Activated T-helper 2 cell treated with anti-CD3 and anti-CD28 coated beads, Interferon-gamma antibody, Interleukin-2, Interleukin-4, amounts not matched to agents 10 μg/mL and 5 μg/mL and 100 μg/mL, durations not matched to agents 14 hours and 24 hours and 36 hours (primary cell): ENCODE data around the gene LRRC45. TPM values are rescaled to one million over a fixed set of nuclear protein-coding genes. Genes with fewer than 3 reads are reported as not detected.

ENCODE experiments used
- DNase-seq: peaks from one replicate; pipeline ENCODE4 v3.0.0; 2021; ENCODE audit warnings: low spot score
- H3K27ac Mint-ChIP-seq: one replicate; pipeline ENCODE4 v1.8.0; 2021; ENCODE audit warnings: mixed read lengths
- H3K27me3 Mint-ChIP-seq: one replicate; pipeline ENCODE4 v1.8.0; 2021; ENCODE audit warnings: low read depth, mixed read lengths
- H3K36me3 Mint-ChIP-seq: one replicate; pipeline ENCODE4 v1.8.0; 2021; ENCODE audit warnings: low read depth, mixed read lengths
- H3K4me1 Mint-ChIP-seq: one replicate; pipeline ENCODE4 v1.8.0; 2021; ENCODE audit warnings: low read depth, mixed read lengths
- H3K4me3 Mint-ChIP-seq: one replicate; pipeline ENCODE4 v1.8.0; 2021; ENCODE audit warnings: low read depth, mild to moderate bottlenecking, moderate library complexity, mixed read lengths
- H3K9me3 Mint-ChIP-seq: one replicate; pipeline ENCODE4 v1.8.0; 2021; ENCODE audit warnings: mixed read lengths
- intact Hi-C: fragments of 100-400 bp; cut with micrococcal nuclease; formaldehyde crosslinking; loops from one replicate; pipeline ENCODE4 v1.15.1; 2023
- total RNA-seq: library from RNA; stranded (reverse); gene quantifications from 2 replicates; pipeline ENCODE4 v1.2.3, GENCODE V29; 2022

Gene LRRC45
- total RNA-seq, 1 donor from 2014 or later = 33.4 TPM

DNA sequence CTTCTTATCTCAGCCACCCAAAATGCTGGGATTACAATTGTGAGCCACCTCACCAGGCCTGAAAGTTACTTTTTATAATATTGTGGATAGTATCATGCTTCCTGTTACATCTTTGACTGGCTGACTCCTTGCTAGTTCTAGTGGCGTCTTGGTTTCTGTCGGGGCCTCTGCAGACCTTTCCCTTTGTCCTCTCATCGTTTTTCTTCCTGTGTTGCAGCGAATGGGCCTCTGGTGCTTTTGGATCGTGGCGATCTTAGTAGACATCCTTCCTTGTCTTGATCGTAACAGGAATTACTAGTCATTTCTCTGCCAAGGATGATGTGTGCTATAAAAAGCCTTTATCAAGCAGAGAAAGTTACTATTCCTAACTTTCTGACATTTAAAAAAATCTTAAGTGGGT is 24.9 kb upstream of the LRRC45 start:
- intact Hi-C loops = no loop called here
- no peaks in the 10 kb centered on the region for H3K27me3 Mint-ChIP-seq
- H3K4me3 Mint-ChIP-seq = no peak overlapping the region
- H3K4me1 Mint-ChIP-seq = no peaks in the 10 kb centered on the region
- no peaks in the 10 kb centered on the region for H3K9me3 Mint-ChIP-seq
- H3K36me3 Mint-ChIP-seq = no peaks in the 10 kb centered on the region
- no peak for DNase-seq
- no peak overlapping the region for H3K27ac Mint-ChIP-seq

DNA sequence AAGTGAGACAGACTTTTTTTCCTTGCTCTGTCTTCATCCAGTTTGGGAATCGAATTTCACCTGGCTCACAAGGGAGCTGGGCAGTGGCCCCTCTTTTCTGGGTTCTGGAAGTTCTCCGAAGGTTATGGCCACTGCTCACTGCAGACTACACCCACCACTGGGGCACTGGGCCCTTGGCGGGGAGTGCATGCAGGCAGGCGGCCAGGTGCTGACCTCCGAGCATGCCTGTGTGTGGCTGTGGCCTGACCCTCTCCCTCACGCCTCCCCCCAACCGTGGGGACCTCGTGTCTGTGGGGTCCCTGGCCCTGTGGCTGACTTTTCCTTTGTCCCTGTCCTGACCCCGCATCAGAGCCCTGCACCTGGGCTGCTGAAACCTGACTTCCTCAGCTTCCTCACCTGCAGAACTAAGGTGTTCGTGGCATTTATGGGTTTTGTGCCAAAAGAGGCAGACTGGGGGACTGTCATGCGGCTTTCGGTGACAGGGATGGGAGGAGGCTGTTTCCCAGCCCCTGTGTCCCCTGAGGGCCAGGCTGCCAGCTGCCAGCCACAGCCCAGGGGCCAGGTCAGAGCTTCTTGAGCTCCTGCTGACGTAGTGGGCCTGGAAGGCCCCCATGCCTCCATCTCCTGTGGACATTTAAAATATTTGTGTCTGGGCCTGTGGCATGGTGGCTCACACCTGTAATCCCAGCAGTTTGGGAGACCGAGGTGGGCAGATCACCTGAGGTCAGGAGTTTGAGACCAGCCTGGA is 24.2 kb upstream of the LRRC45 start:
- no peak overlapping the region for H3K27ac Mint-ChIP-seq
- H3K36me3 Mint-ChIP-seq = no peaks in the 10 kb centered on the region
- no peaks in the 10 kb centered on the region for H3K9me3 Mint-ChIP-seq
- intact Hi-C loops = no loop called here
- DNase-seq = no peak
- no peak overlapping the region for H3K4me3 Mint-ChIP-seq
- no peaks in the 10 kb centered on the region for H3K4me1 Mint-ChIP-seq
- H3K27me3 Mint-ChIP-seq = no peaks in the 10 kb centered on the region

DNA sequence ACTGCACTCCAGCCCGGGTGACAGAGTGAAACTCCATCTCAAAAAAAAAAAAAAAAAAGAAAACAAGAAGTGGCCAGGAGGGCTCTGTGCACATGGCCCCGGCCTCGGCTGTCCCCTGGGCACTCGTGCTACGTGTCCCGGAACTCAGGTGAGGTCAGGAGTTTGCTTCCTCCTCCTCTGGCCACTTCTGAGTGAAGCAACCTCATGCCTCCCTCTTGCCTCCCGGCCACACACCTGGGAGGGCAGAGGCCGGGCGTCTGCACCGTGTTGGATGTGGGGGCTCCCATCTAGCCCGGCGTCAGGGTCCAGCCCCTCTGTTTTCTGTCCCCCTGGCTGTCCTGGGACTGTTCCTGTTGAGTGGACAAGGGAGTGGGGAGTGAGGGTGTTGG is 23.5 kb upstream of the LRRC45 start:
- Mint-ChIP-seq H3K4me3 (no peak overlapping the region), H3K9me3 (no peaks in the 10 kb centered on the region), H3K27me3 (no peaks in the 10 kb centered on the region), H3K36me3 (no peaks in the 10 kb centered on the region), H3K4me1 (no peaks in the 10 kb centered on the region), H3K27ac (no peak overlapping the region)
- no peak for DNase-seq
- intact Hi-C loops = no loop called here

DNA sequence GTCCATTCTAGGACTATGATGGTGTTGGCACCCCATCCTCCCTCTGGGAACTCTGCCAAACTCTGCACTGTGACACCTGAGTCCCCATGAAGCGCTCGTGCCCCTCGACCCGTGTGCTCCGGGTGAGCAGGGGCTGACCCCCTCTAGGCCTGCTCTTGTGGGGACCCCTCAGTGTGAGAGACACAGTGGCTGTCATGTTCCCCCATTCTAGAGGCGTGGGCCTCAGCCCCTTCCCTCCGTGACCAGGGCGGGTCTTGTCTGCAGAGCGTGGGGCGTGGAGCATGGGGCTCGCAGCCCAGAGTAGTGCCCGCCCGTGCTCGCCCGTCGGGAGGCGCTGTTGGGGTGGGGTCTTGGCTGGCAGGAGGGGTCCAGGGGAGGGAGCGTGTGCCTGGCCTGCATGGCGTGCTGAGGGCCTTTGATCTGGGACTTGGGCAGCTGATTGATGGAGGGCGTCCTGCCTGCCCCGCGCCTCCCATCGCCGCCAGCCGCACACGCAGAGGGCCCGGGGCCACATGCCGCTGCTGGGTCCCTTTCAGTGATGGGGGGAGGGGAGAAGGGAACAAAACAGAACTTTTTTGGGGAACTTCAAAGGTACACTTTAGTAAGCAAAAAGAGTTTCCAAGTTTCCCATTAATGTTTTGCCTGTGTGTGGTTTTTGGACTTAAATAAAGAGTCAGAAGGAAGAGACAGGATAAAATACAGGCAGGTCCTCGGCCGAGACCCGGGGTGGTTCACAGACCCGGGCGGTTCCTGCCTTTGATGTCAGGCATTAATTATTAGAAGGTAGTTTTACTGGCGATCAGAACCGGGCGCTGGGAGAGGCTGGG is 22.9 kb upstream of the LRRC45 start:
- Mint-ChIP-seq H3K4me1 (no peaks in the 10 kb centered on the region), H3K27ac (no peak overlapping the region), H3K27me3 (no peaks in the 10 kb centered on the region), H3K36me3 (no peaks in the 10 kb centered on the region), H3K9me3 (no peaks in the 10 kb centered on the region), H3K4me3 (no peak overlapping the region)
- DNase-seq = no peak
- intact Hi-C loops = no loop called here

DNA sequence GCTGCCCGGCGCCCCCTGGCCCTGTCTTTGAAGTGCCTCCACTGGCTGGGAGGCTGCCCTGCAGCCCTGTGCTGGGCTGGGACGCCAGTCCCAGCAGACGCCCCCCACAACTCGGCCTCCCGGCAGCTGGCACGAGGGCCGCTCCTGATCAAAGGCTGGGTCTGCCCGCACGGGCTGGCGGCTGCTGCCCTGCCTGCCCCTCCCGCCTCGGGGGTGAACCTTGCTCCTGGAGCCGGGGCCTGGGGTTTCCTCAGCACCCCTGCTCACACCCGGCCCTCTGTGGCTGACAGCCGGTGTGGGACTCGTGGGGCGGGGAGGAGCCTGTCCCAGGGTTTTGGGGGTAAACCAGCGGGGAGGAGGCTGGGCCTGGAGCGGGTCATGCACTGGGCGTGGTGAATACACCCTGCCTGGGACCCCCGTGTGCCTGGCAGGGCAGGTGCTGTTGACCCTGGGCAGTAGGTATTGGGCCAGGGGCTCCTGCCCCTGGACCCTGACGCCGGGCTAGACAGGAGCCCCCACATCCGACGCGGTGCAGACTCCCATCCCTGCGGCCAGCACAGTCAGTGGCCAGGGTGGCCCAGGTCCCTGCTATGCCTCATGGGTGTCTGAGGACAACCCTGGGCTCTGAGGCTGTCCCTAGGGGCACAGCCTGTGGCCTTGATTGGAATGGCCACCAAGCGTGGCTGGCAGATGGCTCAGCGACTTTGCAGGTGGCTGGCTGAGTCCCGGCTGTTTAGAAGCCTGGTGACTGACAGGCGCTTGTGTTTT is 22.1 kb upstream of the LRRC45 start:
- DNase-seq = no peak
- H3K36me3 Mint-ChIP-seq = no peaks in the 10 kb centered on the region
- H3K27ac Mint-ChIP-seq = no peak overlapping the region
- H3K4me3 Mint-ChIP-seq = no peak overlapping the region
- no peaks in the 10 kb centered on the region for H3K27me3 Mint-ChIP-seq
- H3K9me3 Mint-ChIP-seq = no peaks in the 10 kb centered on the region
- no peaks in the 10 kb centered on the region for H3K4me1 Mint-ChIP-seq
- intact Hi-C loops = no loop called here

DNA sequence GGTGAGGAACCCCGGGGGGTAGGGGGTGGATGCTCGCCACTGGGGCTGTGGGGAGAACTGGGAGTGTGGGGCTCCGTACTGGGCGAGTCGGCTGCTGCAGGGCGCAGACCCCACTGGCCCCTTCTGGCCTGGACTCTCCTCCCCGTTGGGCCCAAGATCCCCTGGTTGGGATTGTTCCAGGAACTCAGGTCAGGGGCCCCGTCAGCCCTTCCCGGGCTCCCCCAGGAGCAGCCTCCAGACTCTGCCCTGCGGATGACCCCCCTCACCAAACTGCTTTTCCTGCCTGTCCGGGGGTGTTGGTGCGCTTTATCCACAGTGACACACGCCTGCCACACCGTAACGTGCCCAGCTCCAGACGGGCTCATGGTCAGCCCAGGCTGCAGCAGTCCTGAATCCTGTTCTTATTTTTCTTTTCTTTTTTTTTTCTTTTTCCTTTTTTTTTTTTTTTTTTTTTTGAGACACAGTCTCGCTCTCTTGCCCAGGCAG is 21.5 kb upstream of the LRRC45 start:
- no peaks in the 10 kb centered on the region for H3K4me1 Mint-ChIP-seq
- DNase-seq = no peak
- H3K9me3 Mint-ChIP-seq = no peaks in the 10 kb centered on the region
- no peaks in the 10 kb centered on the region for H3K27me3 Mint-ChIP-seq
- no peaks in the 10 kb centered on the region for H3K36me3 Mint-ChIP-seq
- H3K27ac Mint-ChIP-seq = no peak overlapping the region
- no peak overlapping the region for H3K4me3 Mint-ChIP-seq
- intact Hi-C loops = no loop called here

DNA sequence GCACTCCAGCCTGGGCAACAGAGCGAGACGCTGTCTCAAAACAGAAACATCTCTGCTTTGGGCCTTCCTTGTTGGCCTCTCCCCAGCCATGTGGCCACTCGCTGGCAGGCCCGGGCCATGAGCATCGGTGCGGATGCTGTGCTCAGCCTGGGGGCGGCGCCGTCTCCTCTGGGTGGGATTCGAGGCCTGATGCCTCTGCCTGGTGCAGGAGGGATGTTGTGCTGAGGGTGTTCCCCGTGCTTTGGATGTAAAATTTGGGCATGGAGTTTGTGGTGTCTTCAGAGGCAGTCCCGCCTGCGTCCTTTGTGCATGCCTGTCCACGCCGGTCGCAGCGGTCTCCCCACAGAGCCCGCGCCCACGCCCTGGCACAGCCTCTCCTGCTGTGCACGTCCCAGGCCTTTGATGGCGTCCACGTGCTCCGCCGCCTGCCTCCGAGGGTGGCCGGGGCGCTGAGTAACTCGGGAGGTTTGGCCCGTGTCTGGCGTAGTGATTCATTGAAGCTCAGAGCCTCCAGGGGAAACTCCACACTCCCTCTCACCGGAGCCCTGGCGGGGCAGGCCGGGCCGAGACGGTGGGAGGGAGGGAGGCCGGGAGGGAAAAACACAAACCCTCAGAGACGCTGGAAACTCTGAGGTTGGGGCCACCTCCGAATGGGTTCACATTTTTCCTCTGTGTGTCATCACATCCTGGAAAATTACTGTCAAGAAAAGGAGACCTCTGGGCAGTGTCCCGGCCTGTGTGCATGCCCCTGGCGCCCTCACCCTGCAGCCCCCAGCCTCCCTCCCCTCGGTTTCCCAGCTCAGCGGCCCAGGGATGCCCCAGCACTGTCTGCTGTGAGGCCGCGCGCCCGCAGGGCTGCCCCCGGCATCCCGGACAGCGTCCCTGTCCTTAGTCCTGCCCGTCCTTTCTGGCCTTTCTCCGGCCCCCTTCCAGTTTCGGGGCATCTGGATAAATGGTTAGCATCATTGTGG is 19.4 kb upstream of the LRRC45 start:
- H3K9me3 Mint-ChIP-seq = no peaks in the 10 kb centered on the region
- no peaks in the 10 kb centered on the region for H3K4me1 Mint-ChIP-seq
- H3K27me3 Mint-ChIP-seq = no peaks in the 10 kb centered on the region
- DNase-seq = no peak
- no peaks in the 10 kb centered on the region for H3K36me3 Mint-ChIP-seq
- intact Hi-C loops = no loop called here
- H3K4me3 Mint-ChIP-seq = no peak overlapping the region
- H3K27ac Mint-ChIP-seq = no peak overlapping the region

DNA sequence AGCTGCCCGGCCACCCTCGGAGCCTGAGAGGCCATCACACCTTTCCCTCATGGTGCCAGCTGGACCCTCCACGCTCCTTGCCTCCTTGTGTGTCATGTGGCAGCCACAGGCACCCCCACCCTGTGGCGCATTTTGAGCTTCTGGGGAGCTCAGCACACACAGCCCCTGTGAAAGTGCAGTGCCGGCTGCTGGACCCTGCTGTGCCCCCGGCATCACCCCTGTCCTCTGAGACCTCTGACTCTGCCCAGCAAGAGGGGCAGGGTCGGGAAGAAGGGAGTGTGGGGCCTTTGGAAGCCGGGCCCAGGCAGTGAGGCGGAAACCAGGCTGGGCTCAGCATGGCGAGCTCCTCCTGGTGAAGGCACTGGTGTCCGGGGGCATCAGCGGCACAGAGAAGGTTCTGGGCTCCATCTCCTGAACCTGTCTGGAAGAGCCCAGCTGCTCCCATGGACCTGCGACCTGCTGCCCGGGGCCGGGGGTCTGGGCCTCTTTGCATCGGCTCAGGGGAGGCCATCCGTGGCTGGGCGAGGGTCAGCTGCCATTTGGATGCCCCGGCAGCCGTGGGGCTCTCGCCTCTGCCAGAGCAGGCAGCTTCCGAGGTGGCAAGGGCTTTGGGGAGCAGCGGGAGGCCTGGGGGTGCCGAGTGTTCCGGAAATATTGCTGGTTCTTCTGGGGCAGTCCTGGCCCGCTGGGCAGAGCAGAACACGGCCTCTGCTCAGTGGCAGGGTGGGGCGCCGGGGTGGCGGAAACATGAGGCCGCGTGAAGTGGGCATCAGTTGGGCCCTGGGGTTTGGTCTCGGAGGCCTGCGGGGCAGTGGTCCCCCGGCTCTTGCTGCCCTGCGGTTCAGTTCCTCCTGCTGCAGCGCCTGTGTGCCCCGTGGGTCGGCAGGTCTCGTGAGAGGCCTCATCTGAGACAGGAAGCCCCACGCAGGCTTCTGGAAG is 18.3 kb upstream of the LRRC45 start:
- no peak for DNase-seq
- Mint-ChIP-seq H3K9me3 (no peaks in the 10 kb centered on the region), H3K27ac (no peak overlapping the region), H3K36me3 (no peaks in the 10 kb centered on the region), H3K27me3 (no peaks in the 10 kb centered on the region), H3K4me1 (no peaks in the 10 kb centered on the region), H3K4me3 (no peak overlapping the region)
- intact Hi-C loops = no loop called here

DNA sequence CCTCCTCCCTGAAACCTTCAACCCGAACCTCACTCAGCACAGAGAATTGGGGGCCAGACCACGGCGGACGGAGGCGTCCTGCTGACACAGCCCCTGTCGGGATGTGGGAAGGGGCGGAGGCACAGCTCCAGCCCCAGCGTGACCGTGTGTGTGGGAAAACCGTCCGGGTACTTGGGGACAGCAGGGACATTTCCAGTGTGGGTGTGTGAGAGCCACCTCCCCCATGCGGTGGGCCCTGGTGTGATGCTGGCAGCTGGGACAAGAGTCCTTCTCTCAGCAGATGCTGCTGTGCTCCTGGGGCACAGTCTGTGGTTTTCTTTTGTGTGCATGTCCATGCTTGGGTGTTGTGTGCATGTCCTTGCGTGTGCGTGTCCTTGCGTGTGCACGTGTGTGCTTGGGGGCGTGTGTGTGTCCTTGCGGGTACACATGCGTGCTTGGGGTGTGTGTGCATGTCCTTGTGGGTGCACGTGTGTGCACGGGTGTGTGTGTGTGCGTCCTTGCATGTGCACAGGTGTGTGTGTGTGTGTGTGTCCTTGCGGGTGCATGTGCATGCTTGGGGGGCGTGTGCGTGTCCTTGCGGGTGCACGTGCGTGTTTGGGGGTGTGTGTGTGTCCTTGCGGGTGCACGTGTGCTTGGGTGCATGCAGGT is 17.3 kb upstream of the LRRC45 start:
- Mint-ChIP-seq H3K4me3 (no peak overlapping the region), H3K4me1 (no peaks in the 10 kb centered on the region), H3K27me3 (no peaks in the 10 kb centered on the region), H3K36me3 (no peaks in the 10 kb centered on the region), H3K9me3 (no peaks in the 10 kb centered on the region), H3K27ac (no peak overlapping the region)
- intact Hi-C loops = no loop called here
- DNase-seq = no peak

DNA sequence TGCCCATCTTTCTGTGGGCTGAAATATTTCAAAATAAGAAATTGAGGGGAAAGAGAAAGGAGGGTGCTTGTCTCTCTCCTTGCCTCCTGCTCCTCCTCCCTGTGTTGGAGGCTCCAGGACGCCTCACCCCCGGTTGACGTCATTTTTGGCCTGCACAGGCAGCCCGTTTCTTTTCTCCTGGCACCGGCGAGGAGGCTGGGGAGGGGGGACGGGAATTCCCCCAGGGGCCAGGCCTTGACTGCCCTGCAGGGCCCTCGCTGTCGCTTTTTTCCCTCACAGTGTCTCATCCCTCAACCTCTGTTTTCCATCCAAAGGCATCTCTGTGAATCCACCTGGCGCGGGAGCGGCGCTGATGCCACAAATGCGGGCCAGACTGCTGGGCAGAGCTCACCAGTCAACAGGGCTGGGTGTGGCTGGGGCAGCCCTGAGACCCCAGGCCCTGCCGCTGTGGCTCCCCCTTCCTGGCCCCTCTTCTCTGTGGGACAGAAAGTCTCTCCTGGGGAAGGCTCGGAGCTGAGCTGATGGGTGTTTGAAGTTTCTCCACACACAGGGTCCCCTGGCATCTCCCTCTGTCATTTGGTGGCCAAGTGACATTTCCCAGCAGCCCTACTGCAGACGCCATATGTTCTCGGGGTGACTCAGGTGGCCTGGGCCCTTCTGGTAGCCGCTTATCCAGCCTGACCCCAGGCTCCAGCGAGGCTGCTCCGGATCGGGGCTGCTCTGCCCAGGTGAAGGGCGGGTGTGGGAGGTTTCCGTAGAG is 16.5 kb upstream of the LRRC45 start:
- no peak overlapping the region for H3K27ac Mint-ChIP-seq
- no peaks in the 10 kb centered on the region for H3K36me3 Mint-ChIP-seq
- no peaks in the 10 kb centered on the region for H3K9me3 Mint-ChIP-seq
- H3K27me3 Mint-ChIP-seq = no peaks in the 10 kb centered on the region
- H3K4me3 Mint-ChIP-seq = no peak overlapping the region
- DNase-seq = no peak
- no peaks in the 10 kb centered on the region for H3K4me1 Mint-ChIP-seq
- intact Hi-C loops = no loop called here

DNA sequence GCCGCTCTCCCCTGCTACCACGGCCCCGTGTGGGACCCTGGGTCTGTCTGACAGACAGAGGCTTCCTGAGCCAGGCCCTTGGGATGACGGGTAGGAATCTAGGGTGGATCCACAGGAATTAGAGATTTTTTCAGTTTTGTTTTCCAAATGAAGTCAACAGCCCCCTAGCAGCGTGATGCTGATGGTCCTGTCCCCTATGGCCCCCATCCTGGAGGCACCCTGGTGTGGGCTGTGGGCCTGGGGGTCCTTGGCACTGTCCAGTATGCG is 15.9 kb upstream of the LRRC45 start:
- no peak overlapping the region for H3K4me3 Mint-ChIP-seq
- DNase-seq = no peak
- no peak overlapping the region for H3K27ac Mint-ChIP-seq
- H3K9me3 Mint-ChIP-seq = no peaks in the 10 kb centered on the region
- intact Hi-C loops = no loop called here
- H3K36me3 Mint-ChIP-seq = no peaks in the 10 kb centered on the region
- no peaks in the 10 kb centered on the region for H3K27me3 Mint-ChIP-seq
- no peaks in the 10 kb centered on the region for H3K4me1 Mint-ChIP-seq
